HL-60/S4 treated with retinoic acid at 250 ng/mL for 4 days and 3 days (cell line): ENCODE measurements around the gene TMX2.
"Not testable (repeated sequence)": the region's sequence is repeated elsewhere in the genome, so short reads cannot be mapped to it uniquely, and the experiment has no call there.

ENCODE experiments used
- in situ Hi-C: fragments of 300-500 bp; cut with MboI; formaldehyde crosslinking; loops from 2 replicates; pipeline ENCODE4 v1.7.0; 2022; ENCODE audit warnings: low sequenced_read_pairs

The TMX2 gene

DNA sequence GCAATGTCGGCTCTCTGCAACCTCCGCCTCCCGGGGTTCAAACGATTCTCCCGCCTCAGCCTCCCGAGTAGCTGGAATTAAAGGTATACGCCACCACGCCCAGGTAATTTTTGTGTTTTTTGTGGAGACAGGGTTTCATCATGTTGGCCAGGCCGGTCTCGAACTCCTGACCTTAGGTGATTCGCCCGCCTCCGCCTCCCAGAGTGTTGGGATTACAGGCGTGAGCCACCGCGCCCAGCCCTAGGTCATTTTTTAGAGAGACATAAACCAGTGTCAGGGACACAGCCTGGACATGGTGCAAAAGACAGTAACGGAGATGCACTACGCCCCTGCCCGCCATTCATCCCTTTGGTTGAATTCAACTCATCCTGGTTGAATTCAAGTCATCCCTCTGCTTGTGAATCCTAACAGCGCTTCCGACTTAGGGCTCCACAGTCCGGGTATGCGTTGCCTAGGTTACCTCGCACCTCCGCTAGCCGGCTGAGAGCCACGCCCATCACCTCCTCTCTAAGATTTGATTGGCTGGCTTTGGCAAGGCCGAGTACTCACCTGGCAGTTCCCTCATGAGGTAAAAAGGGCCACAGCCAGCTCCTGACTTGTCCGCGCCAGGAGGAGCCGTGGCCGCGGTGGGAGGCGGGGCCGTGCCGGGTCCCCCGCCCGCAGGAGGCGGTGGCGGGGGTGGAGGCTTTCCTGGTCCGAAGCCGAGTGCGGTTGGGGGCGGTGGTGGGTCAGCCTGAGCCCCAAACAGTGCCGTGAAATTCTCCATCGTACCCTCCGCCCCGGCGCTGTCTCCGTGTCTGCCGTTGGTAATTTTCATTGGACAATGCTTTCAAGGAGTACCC lies 758 bp upstream of the TMX2 start, which contains the start of gene MED19:
Gene MED19, minus strand, starts transcription at position 802 of the 842 bp plus-strand sequence. Its CDS starts 36 bp downstream, at position 766.
- in situ Hi-C loops, result no loop called here

- in situ Hi-C loops, result no loop called here
Observed at GRCh38 chr11:57713835-57714234, 1.4 kb downstream of the TMX2 start.

GRCh38 chr11:57716726-57717125 lies 4.3 kb downstream of the TMX2 start:
- in situ Hi-C loops, result not testable (repeated sequence)

- in situ Hi-C loops, result no loop called here
Observed at GRCh38 chr11:57727185-57727584, 14.8 kb downstream of the TMX2 start.

DNA sequence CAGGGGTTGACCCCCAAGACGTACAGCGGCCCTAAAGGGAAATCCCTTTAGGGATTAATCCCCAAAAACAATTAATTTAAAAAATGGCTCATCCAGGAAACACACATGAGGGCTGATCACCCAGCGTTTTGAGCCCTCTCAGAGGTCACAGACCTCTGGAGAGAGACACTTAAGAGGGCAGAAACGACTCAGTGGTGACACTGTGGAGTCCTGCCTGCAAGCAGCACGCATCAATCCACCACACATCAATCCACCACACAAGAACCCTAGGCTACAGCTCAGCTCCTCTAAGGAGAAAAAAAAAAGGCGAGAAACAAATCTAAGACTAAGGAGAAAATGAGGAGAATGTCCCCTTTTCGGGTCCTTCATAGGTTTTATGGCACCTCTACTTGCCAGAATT lies 16.4 kb downstream of the TMX2 start:
- in situ Hi-C loops, result no loop called here

- in situ Hi-C loops, result no loop called here
Observed at GRCh38 chr11:57729479-57729878, 17.1 kb downstream of the TMX2 start.

DNA sequence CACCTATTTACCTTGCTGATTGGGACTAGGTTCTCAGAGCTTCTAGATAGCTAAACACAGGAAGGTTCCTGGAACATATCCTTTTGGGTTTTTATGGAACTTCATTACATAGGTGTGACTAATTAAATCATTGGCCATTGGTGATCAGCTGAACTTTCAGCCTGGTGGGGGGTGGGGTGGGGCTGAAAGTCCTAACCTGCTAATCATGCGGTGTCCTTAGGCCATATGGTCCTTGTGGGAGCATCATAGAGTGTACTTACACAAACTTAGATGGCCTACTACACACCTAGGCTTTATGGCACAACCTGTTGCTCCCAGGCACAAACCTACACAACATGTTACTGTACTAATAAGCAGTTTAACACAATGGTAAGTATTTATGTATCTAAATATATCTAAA lies 20.3 kb downstream of the TMX2 start:
- in situ Hi-C loops, result no loop called here

DNA sequence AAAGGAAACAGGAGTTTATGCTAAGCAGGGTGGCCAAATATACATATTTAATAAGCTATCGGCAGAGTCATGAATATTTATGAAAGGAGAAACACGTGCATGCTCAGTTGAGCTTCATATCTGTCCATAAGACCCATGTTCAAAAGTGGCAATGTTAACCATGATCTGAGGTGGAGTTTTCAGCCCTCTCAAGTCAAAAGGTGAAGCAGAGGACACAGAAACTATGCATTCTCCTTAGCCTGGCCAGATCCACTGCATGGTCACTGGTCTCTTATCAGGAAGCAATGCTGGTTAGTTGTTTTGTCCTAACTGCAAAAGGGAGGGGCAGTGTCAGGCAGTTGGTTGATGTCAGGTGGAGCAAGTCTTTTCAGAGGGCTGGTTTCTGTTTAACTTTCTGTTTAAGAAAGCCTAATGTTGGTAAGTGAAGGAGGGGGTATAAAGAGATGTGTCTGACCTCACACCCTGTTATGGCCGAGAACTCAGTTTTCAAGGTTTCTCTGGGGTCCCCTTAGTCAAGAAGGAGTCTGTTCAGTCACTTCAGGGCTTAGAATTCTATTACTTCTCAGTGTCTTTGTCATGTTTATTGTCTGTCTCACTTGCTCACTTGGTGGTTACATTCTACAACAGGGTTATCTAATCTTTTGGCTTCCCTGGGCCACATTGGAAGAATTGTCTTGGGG lies 23.4 kb downstream of the TMX2 start:
- in situ Hi-C loops, result no loop called here

DNA sequence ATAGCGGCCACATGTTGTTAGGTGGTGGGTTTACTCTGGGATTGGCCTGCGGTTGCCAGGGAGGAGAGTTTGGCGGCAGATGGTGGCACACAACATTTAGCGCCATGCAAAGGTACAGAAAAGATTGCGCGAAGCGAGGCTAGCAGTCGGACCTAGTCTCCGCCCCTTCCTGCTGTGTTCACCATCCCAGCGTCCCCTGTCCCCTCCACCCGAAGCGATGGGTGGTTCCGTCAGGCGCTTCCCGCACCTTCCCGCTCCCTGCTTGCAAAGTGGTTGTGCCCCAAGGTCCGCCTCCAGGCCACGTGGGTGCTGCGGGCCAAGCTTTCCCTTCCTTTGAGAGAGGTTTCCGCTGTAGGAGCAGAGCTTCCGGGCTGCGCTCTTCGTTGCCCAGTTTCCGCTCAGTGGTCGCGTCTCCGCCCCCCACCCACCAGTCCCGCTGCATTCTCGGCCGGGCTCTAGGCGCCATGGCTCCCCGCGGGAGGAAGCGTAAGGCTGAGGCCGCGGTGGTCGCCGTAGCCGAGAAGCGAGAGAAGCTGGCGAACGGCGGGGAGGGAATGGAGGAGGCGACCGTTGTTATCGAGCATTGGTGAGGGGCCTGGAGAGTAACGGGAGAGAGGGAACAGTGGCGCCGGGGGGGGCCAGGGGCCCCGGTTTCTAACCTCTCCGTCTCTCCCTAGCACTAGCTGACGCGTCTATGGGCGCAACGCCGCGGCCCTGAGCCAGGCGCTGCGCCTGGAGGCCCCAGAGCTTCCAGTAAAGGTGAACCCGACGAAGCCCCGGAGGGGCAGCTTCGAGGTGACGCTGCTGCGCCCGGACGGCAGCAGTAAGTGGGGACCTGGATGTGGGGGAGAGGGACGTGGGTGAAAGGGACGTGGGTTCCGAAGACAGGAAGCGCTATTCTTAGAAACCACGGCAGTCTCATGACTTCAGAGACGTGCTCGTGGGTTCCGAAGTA lies 29.0 kb downstream of the TMX2 start, which contains the start of gene SELENOH:
Gene SELENOH, plus strand, starts transcription at position 360 of the 955 bp plus-strand sequence. Its CDS starts 105 bp downstream, at position 465.
- in situ Hi-C loops, result loop anchor here (10.0 kb wide), 1 partner anchor 53 kb away; no protein-coding TSS in a partner anchor

GRCh38 chr11:57742087-57742452 lies 29.7 kb downstream of the TMX2 start:
- in situ Hi-C loops, result loop anchor here (10.0 kb wide), 1 partner anchor 53 kb away; no protein-coding TSS in a partner anchor

- in situ Hi-C loops, result loop anchor here (10.0 kb wide), 1 partner anchor 50 kb away; no protein-coding TSS in a partner anchor
Observed at GRCh38 chr11:57744357-57744756, 32.0 kb downstream of the TMX2 start.

GRCh38 chr11:57745206-57745605 lies 32.8 kb downstream of the TMX2 start:
- in situ Hi-C loops, result loop anchor here (10.0 kb wide), 1 partner anchor 50 kb away; no protein-coding TSS in a partner anchor

GRCh38 chr11:57746920-57747319 lies 34.5 kb downstream of the TMX2 start:
- in situ Hi-C loops, result loop anchor here (10.0 kb wide), 1 partner anchor 48 kb away; no protein-coding TSS in a partner anchor

- in situ Hi-C loops, result no loop called here
Observed at GRCh38 chr11:57751176-57751575, 38.8 kb downstream of the TMX2 start.

GRCh38 chr11:57751676-57752253 lies 39.4 kb downstream of the TMX2 start, which contains the start of gene BTBD18:
Gene BTBD18 (minus strand): TSS chr11:57751819. CDS start chr11:57751188, 631 bp downstream.
- in situ Hi-C loops, result no loop called here

DNA sequence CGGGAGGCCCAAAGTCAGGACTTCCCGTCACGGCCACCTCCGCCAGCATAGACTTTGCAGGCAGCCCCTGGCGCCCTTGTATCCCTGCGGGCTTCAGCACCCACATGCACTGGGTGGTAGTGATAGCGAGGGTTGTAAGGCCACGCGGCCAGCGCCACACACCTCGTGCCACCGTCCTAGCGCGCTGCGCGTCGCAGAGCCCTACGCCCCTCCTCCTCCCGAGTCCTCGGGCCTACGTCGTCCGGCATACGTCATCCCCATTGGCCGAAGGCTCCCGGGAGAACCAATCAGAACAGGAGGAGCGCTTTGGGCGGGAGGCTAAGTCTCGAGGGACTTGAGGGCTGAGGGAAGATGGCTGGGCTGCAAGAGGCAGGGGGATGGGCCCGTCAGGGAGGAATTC lies 40.6 kb downstream of the TMX2 start:
- in situ Hi-C loops, result no loop called here

DNA sequence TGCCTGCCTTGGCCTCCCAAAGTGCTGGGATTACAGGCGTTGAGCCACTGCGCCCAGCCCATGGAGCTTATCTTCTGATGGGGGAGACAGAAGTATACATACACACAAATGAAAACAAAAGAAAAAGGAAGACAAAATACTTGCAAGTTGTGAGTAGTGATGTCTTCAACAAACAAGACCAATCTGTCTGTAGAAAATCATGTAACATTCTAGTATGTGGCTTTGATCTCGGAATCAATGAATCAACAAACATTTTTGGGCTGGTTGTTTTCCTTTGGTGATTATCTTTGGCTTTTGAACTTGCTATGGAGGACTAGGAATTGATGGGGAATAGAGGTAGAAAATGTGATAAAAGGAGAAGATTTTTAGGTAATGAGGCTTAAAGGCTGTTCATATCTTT lies 45.8 kb downstream of the TMX2 start:
- in situ Hi-C loops, result no loop called here

DNA sequence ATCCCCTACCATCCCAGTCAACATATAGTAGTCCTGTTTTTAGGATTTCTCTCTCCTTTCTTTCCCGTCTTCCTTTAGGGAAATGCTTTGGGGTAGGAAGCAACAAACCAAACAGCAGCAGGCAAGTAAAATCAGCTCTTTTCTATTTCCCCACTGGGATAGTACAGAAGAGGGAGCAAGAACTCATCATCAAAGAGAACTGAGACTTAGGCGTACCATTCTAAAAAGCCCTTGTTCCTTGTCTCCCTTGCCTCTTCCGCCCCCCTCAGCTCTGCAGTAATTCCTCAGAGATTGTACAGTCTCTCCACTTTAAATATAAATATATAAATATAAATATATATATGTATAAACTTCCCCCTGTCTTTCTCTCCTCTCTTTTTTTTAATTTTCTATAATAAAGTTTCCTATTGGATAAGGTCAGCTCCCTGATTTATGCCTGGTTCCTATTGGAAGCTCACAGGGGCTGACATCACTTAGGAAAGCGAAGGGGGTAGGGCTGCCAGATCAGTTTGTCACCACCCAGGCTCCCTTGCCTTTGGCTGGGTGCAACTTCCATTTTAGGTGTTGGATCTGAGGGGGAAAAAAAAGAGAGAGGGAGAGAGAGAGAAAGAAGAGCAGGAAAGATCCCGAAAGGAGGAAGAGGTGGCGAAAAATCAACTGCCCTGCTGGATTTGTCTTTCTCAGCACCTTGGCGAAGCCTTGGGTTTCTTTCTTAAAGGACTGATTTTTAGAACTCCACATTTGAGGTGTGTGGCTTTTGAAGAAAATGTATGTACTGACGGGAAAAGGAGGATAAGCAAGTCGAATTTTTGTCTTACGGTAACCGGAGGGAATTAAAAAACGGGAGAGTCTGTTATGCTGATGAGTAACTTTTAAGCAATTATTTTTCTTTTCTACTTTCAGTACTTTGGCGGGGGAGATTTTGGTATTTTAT lies 49.2 kb downstream of the TMX2 start, which contains the start of gene CTNND1:
Gene CTNND1, plus strand, starts transcription at position 502 of the 934 bp plus-strand sequence. CDS start 29,677 bp downstream, outside the sequence.
- in situ Hi-C loops, result no loop called here
